Keratinocyte (primary cell): ENCODE data around the gene SCYGR3.

Experiments used
- EZH2 ChIP-seq: IDR thresholded peaks from one replicate; pipeline ENCODE4 v1.6.1; 2012; ENCODE audit warnings: inconsistent platforms, mild to moderate bottlenecking, low read length, moderate library complexity
- TF ChIP-seq, protein P1 (sequence below), 3 experiments: IDR thresholded peaks in 1 of 3; conservative IDR thresholded peaks in 1 of 3; optimal IDR thresholded peaks in 1 of 3; 2 replicates in 2 of 3; 3 replicates in 1 of 3; pipeline versions ENCODE3 to v1.5.1; 2011; ENCODE audit warnings: low read length in 3 of 3, mild to moderate bottlenecking in 3 of 3, moderate library complexity in 2 of 3, control low read depth in 1 of 3, inconsistent platforms in 1 of 3; ENCODE audit not compliant: insufficient read depth in 2 of 3; ENCODE audit errors: extremely low read depth in 1 of 3

DNA sequence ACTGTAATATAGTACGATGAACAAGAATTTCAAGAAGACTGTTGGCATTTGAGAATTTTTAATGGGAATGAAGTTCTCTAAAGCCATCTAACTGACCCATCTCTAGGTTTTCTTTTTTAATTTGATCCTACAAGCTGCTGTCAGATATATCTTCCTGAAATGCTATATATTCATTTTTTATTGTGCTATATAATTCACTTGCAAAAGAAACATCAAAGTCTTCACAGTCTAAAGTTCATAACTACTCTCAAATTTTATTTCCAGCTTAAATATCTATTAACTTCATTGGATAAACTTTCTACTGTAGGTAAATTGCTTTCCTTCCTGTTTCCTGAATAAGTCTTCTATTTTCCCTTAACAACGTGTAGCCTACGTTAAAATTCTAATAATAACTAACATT is 12.3 kb downstream of the SCYGR3 start:
- TF ChIP-seq, protein P1, sequence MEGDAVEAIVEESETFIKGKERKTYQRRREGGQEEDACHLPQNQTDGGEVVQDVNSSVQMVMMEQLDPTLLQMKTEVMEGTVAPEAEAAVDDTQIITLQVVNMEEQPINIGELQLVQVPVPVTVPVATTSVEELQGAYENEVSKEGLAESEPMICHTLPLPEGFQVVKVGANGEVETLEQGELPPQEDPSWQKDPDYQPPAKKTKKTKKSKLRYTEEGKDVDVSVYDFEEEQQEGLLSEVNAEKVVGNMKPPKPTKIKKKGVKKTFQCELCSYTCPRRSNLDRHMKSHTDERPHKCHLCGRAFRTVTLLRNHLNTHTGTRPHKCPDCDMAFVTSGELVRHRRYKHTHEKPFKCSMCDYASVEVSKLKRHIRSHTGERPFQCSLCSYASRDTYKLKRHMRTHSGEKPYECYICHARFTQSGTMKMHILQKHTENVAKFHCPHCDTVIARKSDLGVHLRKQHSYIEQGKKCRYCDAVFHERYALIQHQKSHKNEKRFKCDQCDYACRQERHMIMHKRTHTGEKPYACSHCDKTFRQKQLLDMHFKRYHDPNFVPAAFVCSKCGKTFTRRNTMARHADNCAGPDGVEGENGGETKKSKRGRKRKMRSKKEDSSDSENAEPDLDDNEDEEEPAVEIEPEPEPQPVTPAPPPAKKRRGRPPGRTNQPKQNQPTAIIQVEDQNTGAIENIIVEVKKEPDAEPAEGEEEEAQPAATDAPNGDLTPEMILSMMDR (optimal IDR thresholded peaks at IDR 0.05 in 1 of 3, IDR thresholded peaks at IDR 0.05 in 1 of 3, conservative IDR thresholded peaks at IDR 0.05 in 1 of 3; ENCODE audit: extremely low read depth in 1 of 3, insufficient read depth in 2 of 3, low read length in 3 of 3), result no peak
- no peak for TF ChIP-seq EZH2
